HUES6 (cell line): ENCODE data around the gene MEST.
A peak's percentile ranks its signal among the peaks of the same experiment; 100 is the strongest.

ENCODE experiments used
- H3K27ac ChIP-seq: 2 replicates; pipeline ENCODE4 v1.7.0; 2013; ENCODE audit warnings: low read depth, mild to moderate bottlenecking, low read length, inconsistent platforms
- H3K27me3 ChIP-seq: 2 replicates; pipeline ENCODE4 v1.6.1; 2013; ENCODE audit warnings: low read length; ENCODE audit not compliant: control insufficient read depth, insufficient read depth
- H3K36me3 ChIP-seq: 2 replicates; pipeline ENCODE4 v1.6.1; 2013; ENCODE audit warnings: low read length; ENCODE audit not compliant: control insufficient read depth, insufficient read depth
- H3K4me1 ChIP-seq: 2 replicates; pipeline ENCODE4 v1.6.1; 2013; ENCODE audit warnings: low read length; ENCODE audit not compliant: control insufficient read depth, insufficient read depth
- H3K4me3 ChIP-seq: 2 replicates; pipeline ENCODE4 v1.5.1; 2013; ENCODE audit warnings: low read depth, low read length
- H3K9ac ChIP-seq: one replicate; pipeline ENCODE4 v1.6.1; 2013; ENCODE audit warnings: mild to moderate bottlenecking, low read length
- H3K9me3 ChIP-seq: 2 replicates; pipeline ENCODE4 v1.6.1; 2013; ENCODE audit warnings: low read depth, low read length; ENCODE audit not compliant: control insufficient read depth, insufficient read depth

Gene MEST

GRCh38 chr7:130486114-130486953, 5.6 kb upstream of the MEST start:
- Histone ChIP-seq H3K27ac (peak overlapping the region; percentile 70), H3K36me3 (no peaks in the 10 kb centered on the region), H3K4me3 (peak overlapping the region; percentile 90), H3K4me1 (peaks cover 34% of the 10 kb centered on the region), H3K9me3 (no peaks in the 10 kb centered on the region), H3K27me3 (peaks cover 2% of the 10 kb centered on the region), H3K9ac (peak overlapping the region; percentile 89)

- Histone ChIP-seq H3K4me3 (peak overlapping the region; percentile 90), H3K36me3 (no peaks in the 10 kb centered on the region), H3K27me3 (peaks cover 5% of the 10 kb centered on the region), H3K9me3 (no peaks in the 10 kb centered on the region), H3K27ac (no peak overlapping the region), H3K4me1 (peaks cover 34% of the 10 kb centered on the region), H3K9ac (peak overlapping the region; percentile 89)
Measured at GRCh38 chr7:130486954-130487436, 4.9 kb upstream of the MEST start.

- H3K4me3 ChIP-seq: no peak overlapping the region
- H3K36me3 ChIP-seq: no peaks in the 10 kb centered on the region
- peak overlapping the region; percentile 6 for H3K9ac ChIP-seq
- H3K4me1 ChIP-seq: peaks cover 34% of the 10 kb centered on the region
- H3K27me3 ChIP-seq: peaks cover 21% of the 10 kb centered on the region
- H3K9me3 ChIP-seq: peaks cover 9% of the 10 kb centered on the region; the same call in 1 of the 2 replicates
- no peak overlapping the region; the same call in 1 of the 2 replicates for H3K27ac ChIP-seq
Measured at GRCh38 chr7:130488392-130489139, 3.3 kb upstream of the MEST start.

GRCh38 chr7:130489140-130489983, 2.5 kb upstream of the MEST start:
- H3K36me3 ChIP-seq: no peaks in the 10 kb centered on the region
- H3K4me1 ChIP-seq: peaks cover 34% of the 10 kb centered on the region
- peak overlapping the region; percentile 31; the same call in 1 of the 2 replicates for H3K27ac ChIP-seq
- peaks cover 25% of the 10 kb centered on the region for H3K27me3 ChIP-seq
- peaks cover 9% of the 10 kb centered on the region; the same call in 1 of the 2 replicates for H3K9me3 ChIP-seq
- H3K9ac ChIP-seq: peak overlapping the region; percentile 74
- peak overlapping the region; percentile 73; the same call in 1 of the 2 replicates for H3K4me3 ChIP-seq

GRCh38 chr7:130490311-130490791, 1.5 kb upstream of the MEST start:
- Histone ChIP-seq H3K27ac (peak overlapping the region; percentile 75; the same call in 1 of the 2 replicates), H3K4me3 (peak overlapping the region; percentile 73), H3K27me3 (peaks cover 25% of the 10 kb centered on the region), H3K36me3 (peaks cover 3% of the 10 kb centered on the region), H3K9me3 (peaks cover 9% of the 10 kb centered on the region; the same call in 1 of the 2 replicates), H3K9ac (peak overlapping the region; percentile 68), H3K4me1 (peaks cover 34% of the 10 kb centered on the region)

GRCh38 chr7:130490888-130491804, 739 bp upstream of the MEST start:
- Histone ChIP-seq H3K27ac (peak overlapping the region; percentile 75; the same call in 1 of the 2 replicates), H3K4me1 (peaks cover 34% of the 10 kb centered on the region), H3K9ac (peak overlapping the region; percentile 68), H3K36me3 (peaks cover 10% of the 10 kb centered on the region), H3K4me3 (peak overlapping the region; percentile 73), H3K9me3 (peaks cover 9% of the 10 kb centered on the region; the same call in 1 of the 2 replicates), H3K27me3 (peaks cover 25% of the 10 kb centered on the region)

GRCh38 chr7:130492523-130493274, 814 bp downstream of the MEST start:
- Histone ChIP-seq H3K9me3 (peaks cover 9% of the 10 kb centered on the region; the same call in 1 of the 2 replicates), H3K4me3 (peak overlapping the region; percentile 73), H3K9ac (peak overlapping the region; percentile 84), H3K27me3 (peaks cover 25% of the 10 kb centered on the region), H3K27ac (no peak overlapping the region), H3K36me3 (peaks cover 22% of the 10 kb centered on the region), H3K4me1 (peaks cover 25% of the 10 kb centered on the region)

GRCh38 chr7:130493275-130493873, 1.5 kb downstream of the MEST start:
- Histone ChIP-seq H3K27ac (no peak overlapping the region), H3K4me3 (peak overlapping the region; percentile 73), H3K27me3 (peaks cover 25% of the 10 kb centered on the region), H3K36me3 (peaks cover 29% of the 10 kb centered on the region), H3K9me3 (peaks cover 9% of the 10 kb centered on the region; the same call in 1 of the 2 replicates), H3K9ac (peak overlapping the region; percentile 84), H3K4me1 (peaks cover 22% of the 10 kb centered on the region)

GRCh38 chr7:130494431-130494858, 2.6 kb downstream of the MEST start:
- H3K36me3 ChIP-seq: peaks cover 39% of the 10 kb centered on the region
- peaks cover 9% of the 10 kb centered on the region; the same call in 1 of the 2 replicates for H3K9me3 ChIP-seq
- no peak overlapping the region for H3K27ac ChIP-seq
- H3K27me3 ChIP-seq: peaks cover 25% of the 10 kb centered on the region
- H3K9ac ChIP-seq: peak overlapping the region; percentile 84
- peaks cover 11% of the 10 kb centered on the region for H3K4me1 ChIP-seq
- H3K4me3 ChIP-seq: peak overlapping the region; percentile 73; the same call in 1 of the 2 replicates
